Smooth muscle cell (in vitro differentiated cells): ENCODE results near the gene LINGO1. TPM values are rescaled to one million over a fixed set of nuclear protein-coding genes. Genes with fewer than 3 reads are reported as not detected.

Experiments
- DNase-seq: peaks from one replicate; lab custom pipeline; 2025; ENCODE audit not compliant: unreplicated experiment; lab: John Stamatoyannopoulos, UW
- H2AFZ ChIP-seq: fragments of 200-600 bp; sonication (generic); 2 replicates; pipeline ENCODE4 v1.6.0; 2016; ENCODE audit warnings: antibody characterized with exemption, low read depth, mild to moderate bottlenecking
- H3F3A ChIP-seq: fragments of 200-600 bp; sonication (generic); 2 replicates; pipeline ENCODE4 v1.6.0; 2017; ENCODE audit warnings: antibody characterized with exemption, low read depth
- H3K27ac ChIP-seq: fragments of 200-600 bp; sonication (generic); 2 replicates; pipeline ENCODE4 v1.5.1; 2016; ENCODE audit warnings: low read depth, mild to moderate bottlenecking
- H3K27me3 ChIP-seq: fragments of 200-600 bp; sonication (generic); 2 replicates; pipeline ENCODE4 v1.6.1; 2016; ENCODE audit warnings: low read depth, mild to moderate bottlenecking
- H3K36me3 ChIP-seq: fragments of 200-600 bp; sonication (generic); 2 replicates; pipeline ENCODE4 v1.5.1; 2016; ENCODE audit warnings: low read depth
- H3K4me1 ChIP-seq: fragments of 200-600 bp; sonication (generic); 2 replicates; pipeline ENCODE4 v1.5.1; 2016; ENCODE audit warnings: low read depth
- H3K4me2 ChIP-seq: fragments of 200-600 bp; sonication (generic); 2 replicates; pipeline ENCODE4 v1.6.0; 2016; ENCODE audit warnings: mild to moderate bottlenecking
- H3K4me3 ChIP-seq: fragments of 200-600 bp; sonication (generic); 2 replicates; pipeline ENCODE4 v1.5.1; 2016; ENCODE audit warnings: mild to moderate bottlenecking
- H3K79me2 ChIP-seq: fragments of 200-600 bp; sonication (generic); 2 replicates; pipeline ENCODE4 v1.6.0; 2016; ENCODE audit warnings: low read depth, mild to moderate bottlenecking
- H3K9ac ChIP-seq: fragments of 200-600 bp; sonication (generic); 2 replicates; pipeline ENCODE4 v1.6.0; 2016; ENCODE audit warnings: low read depth
- H3K9me3 ChIP-seq: fragments of 200-600 bp; sonication (generic); replicated peaks from 2 replicates; pipeline ENCODE4 v1.5.1; 2016; ENCODE audit warnings: low read depth
- H4K20me1 ChIP-seq: fragments of 200-600 bp; sonication (generic); 2 replicates; pipeline ENCODE4 v1.6.0; 2016; ENCODE audit warnings: low read depth
- WGBS: methylation state at CpG from one replicate; pipeline ENCODE4 v1.1.7; 2016; ENCODE audit warnings: low lambda C conversion rate; 5-methylcytosine and 5-hydroxymethylcytosine counted together
- polyA plus RNA-seq: library from polyadenylated mRNA; unstranded; fragments of >200 nt; fragmentation: Nextera tagmentation; extraction: Ambion mirVana; gene quantifications from 2 replicates; pipeline ENCODE4 v1.2.1, GENCODE V29; 2016
- total RNA-seq: library from RNA; depleted of rRNA; stranded (reverse); fragments of >200 nt; gene quantifications from 2 replicates; pipeline ENCODE4 v1.2.3, GENCODE V29; 2014
- TF ChIP-seq, protein P1 (sequence below): fragments of 200-600 bp; sonication (generic); IDR thresholded peaks from 2 replicates; pipeline ENCODE4 v1.5.1; 2017; ENCODE audit warnings: borderline replicate concordance, mild to moderate bottlenecking, antibody characterized with exemption; ENCODE audit not compliant: insufficient read depth, poor library complexity, severe bottlenecking

LINGO1 gene
- total and polyA plus RNA-seq, 2 experiments from 2014 or later, result 3.5 to 13.4 TPM

DNA sequence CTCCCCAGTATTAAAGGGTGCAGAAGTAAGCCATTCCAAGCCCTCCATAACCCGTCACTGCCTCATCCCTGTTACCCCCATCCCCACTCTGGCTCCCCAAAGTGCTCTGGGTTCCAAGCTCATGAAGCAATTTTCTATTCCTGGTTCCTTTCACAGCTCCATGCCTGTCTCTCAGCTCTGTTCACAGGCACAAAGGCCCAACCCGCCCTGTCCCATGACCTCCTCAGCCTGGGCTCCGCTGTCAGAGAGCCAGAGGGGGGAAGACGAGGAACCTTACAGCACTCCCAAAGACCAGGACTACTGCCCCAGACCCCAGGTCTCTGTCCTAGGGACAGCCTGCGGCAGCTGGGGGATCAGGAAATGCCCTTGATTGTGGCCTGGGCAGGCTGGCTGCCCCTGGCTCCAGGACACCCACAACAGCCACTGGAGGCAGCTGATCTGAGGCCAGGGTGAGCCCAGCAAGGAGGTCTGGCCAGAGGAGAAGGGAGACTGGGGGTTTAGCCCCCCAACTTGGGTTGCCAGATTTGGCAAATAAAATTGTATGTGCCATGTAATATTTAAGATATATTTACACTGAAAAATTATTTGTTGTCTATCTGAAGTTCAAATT, 43.2 kb upstream of the LINGO1 start:
- Histone ChIP-seq H3K9me3 (no peaks in the 10 kb centered on the region), H2AFZ (no peak overlapping the region), H3K4me3 (no peak overlapping the region), H3K36me3 (no peaks in the 10 kb centered on the region), H3K4me1 (no peaks in the 10 kb centered on the region), H3F3A (no peaks in the 10 kb centered on the region), H3K9ac (no peak overlapping the region), H3K4me2 (no peak overlapping the region), H3K27me3 (peaks cover 5% of the 10 kb centered on the region), H3K27ac (no peak overlapping the region), H3K79me2 (no peaks in the 10 kb centered on the region), H4K20me1 (no peaks in the 10 kb centered on the region)
- DNase-seq, result no peak
- WGBS, result 87% methylated on average over 5 of the region's 5 CpGs
- TF ChIP-seq, protein P1, sequence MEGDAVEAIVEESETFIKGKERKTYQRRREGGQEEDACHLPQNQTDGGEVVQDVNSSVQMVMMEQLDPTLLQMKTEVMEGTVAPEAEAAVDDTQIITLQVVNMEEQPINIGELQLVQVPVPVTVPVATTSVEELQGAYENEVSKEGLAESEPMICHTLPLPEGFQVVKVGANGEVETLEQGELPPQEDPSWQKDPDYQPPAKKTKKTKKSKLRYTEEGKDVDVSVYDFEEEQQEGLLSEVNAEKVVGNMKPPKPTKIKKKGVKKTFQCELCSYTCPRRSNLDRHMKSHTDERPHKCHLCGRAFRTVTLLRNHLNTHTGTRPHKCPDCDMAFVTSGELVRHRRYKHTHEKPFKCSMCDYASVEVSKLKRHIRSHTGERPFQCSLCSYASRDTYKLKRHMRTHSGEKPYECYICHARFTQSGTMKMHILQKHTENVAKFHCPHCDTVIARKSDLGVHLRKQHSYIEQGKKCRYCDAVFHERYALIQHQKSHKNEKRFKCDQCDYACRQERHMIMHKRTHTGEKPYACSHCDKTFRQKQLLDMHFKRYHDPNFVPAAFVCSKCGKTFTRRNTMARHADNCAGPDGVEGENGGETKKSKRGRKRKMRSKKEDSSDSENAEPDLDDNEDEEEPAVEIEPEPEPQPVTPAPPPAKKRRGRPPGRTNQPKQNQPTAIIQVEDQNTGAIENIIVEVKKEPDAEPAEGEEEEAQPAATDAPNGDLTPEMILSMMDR, result no peak

DNA sequence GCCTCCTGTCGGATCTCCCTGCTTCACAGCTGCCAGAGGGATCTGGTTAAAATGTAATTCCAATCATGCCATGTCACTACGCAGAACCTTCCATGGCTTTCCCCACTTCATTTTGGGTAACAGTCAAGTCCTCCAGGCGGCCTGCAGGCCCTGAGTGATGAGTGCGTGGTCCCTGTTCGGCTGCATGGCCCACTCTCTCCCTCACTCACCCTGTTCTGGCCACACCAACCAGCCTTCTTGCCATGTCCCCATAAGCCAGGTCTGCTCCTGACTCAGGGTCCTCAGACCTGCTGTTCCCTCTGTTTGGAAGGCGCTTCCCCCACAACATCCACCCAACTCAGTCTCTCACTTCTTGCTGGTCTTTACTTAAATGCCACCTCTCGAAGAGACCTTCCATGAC, 41.6 kb upstream of the LINGO1 start:
- no peak overlapping the region for H3K4me2 ChIP-seq
- no peak overlapping the region for H2AFZ ChIP-seq
- no peak for DNase-seq
- H3K9me3 ChIP-seq, result no peaks in the 10 kb centered on the region
- no peaks in the 10 kb centered on the region for H3K79me2 ChIP-seq
- no peak overlapping the region for H3K27ac ChIP-seq
- no peak overlapping the region for H3K9ac ChIP-seq
- H4K20me1 ChIP-seq, result no peaks in the 10 kb centered on the region
- no peaks in the 10 kb centered on the region for H3K36me3 ChIP-seq
- WGBS, result 89% methylated on average over 7 of the region's 7 CpGs
- H3K4me3 ChIP-seq, result no peak overlapping the region
- no peaks in the 10 kb centered on the region for H3K4me1 ChIP-seq
- H3K27me3 ChIP-seq, result no peaks in the 10 kb centered on the region
- no peaks in the 10 kb centered on the region for H3F3A ChIP-seq
- TF ChIP-seq, protein P1, result no peak

DNA sequence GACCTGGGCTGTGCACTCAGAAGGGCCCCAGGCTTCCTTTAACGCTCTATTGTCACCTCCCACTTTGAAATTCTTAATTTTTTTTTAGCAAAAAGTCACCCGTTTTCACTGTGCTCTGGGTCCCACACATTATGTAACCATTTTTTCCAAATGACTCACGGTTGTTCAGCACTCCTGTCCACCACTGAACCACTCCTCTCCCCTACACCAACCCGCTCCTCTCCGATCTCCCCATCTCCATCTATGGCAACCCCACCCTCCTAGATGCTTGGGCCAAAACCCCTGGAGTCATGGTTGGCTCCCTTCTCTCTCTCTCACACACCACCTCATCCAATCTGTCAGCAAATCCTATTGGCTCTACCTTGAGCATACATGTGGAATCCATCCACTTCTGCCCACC, 41.2 kb upstream of the LINGO1 start:
- Histone ChIP-seq H3K27me3 (no peaks in the 10 kb centered on the region), H3K4me3 (no peak overlapping the region), H3K79me2 (no peaks in the 10 kb centered on the region), H3K4me2 (no peak overlapping the region), H3K4me1 (no peaks in the 10 kb centered on the region), H2AFZ (no peak overlapping the region), H3K9me3 (no peaks in the 10 kb centered on the region), H3K9ac (no peak overlapping the region), H3F3A (no peaks in the 10 kb centered on the region), H3K27ac (no peak overlapping the region), H3K36me3 (no peaks in the 10 kb centered on the region), H4K20me1 (no peaks in the 10 kb centered on the region)
- 75% methylated on average over 5 of the region's 5 CpGs for WGBS
- no peak for DNase-seq
- TF ChIP-seq, protein P1, result no peak

DNA sequence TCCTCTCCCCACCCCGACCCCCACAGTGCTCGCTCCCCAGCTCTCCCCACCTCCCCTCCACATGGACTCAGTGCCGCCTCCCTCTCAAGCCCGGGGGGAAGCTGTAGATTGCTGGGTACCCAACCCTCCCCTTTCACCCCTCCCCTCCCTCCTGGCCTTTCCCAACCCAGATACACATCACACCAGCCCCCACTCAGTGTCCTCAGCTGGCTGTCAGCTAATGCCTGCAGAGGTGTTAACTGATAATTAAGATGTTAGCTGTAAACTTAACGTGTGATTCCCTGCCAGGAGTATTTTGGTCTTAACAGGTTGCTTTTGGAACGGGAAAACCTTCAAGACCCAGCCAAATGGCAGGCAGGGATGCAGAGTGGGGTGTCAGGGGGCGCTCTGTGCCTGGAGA, 39.4 kb upstream of the LINGO1 start:
- Histone ChIP-seq H3K9me3 (no peaks in the 10 kb centered on the region), H3K36me3 (no peaks in the 10 kb centered on the region), H3K79me2 (no peaks in the 10 kb centered on the region), H3K4me1 (no peaks in the 10 kb centered on the region), H3F3A (no peaks in the 10 kb centered on the region), H3K4me3 (no peak overlapping the region), H3K4me2 (no peak overlapping the region), H3K27me3 (peaks cover 4% of the 10 kb centered on the region), H3K27ac (no peak overlapping the region), H2AFZ (no peak overlapping the region), H3K9ac (no peak overlapping the region), H4K20me1 (no peaks in the 10 kb centered on the region)
- 56% methylated on average over 5 of the region's 7 CpGs for WGBS
- TF ChIP-seq, protein P1, result no peak
- DNase-seq, result no peak
